Cardiac muscle cell (in vitro differentiated cells and primary cell): Measurements from ENCODE around the gene ZNG1B. TPM values are rescaled to one million over a fixed set of nuclear protein-coding genes. Genes with fewer than 3 reads are reported as not detected.
"Not testable (repeated sequence)": the region's sequence is repeated elsewhere in the genome, so short reads cannot be mapped to it uniquely, and the experiment has no call there.

Experiments used
- DNase-seq, 2 donors: peaks; one replicate each; pipeline versions ENCODE4 v3.0.0 to v3.0.0-alpha.2; 2010 to 2017; ENCODE audit warnings: low read depth in 1 of 2, low spot score in 1 of 2
- H3K27ac ChIP-seq: fragments of 200-600 bp; sonication (generic); 2 replicates; pipeline ENCODE4 v1.5.1; 2016
- H3K27me3 ChIP-seq: fragments of 200-600 bp; sonication (generic); 2 replicates; pipeline ENCODE4 v1.6.0; 2016; ENCODE audit warnings: control low read depth
- H3K36me3 ChIP-seq: fragments of 200-600 bp; sonication (generic); 2 replicates; pipeline ENCODE4 v1.5.1; 2016; ENCODE audit warnings: control low read depth
- H3K4me1 ChIP-seq: fragments of 200-600 bp; sonication (generic); 2 replicates; pipeline ENCODE4 v1.8.1; 2017; ENCODE audit warnings: low read depth, mild to moderate bottlenecking, mixed run types
- H3K4me3 ChIP-seq: fragments of 200-600 bp; sonication (generic); 2 replicates; pipeline ENCODE4 v1.5.1; 2016; ENCODE audit warnings: mild to moderate bottlenecking
- H3K9me3 ChIP-seq: fragments of 200-600 bp; sonication (generic); 2 replicates; pipeline ENCODE4 v1.5.1; 2017; ENCODE audit warnings: low read depth, mild to moderate bottlenecking, control low read depth
- polyA plus RNA-seq: library from polyadenylated mRNA; unstranded; fragments of >200 nt; fragmentation: Nextera tagmentation; extraction: Ambion mirVana; gene quantifications from 2 replicates; pipeline ENCODE4 v1.2.1, GENCODE V29; 2016
- total RNA-seq: library from RNA; depleted of rRNA; stranded (reverse); fragments of >200 nt; gene quantifications from 2 replicates; pipeline ENCODE4 v1.2.3, GENCODE V29; 2016

The ZNG1B gene
- total and polyA plus RNA-seq, 2 experiments from 2014 or later = 48.0 to 138 TPM

DNA sequence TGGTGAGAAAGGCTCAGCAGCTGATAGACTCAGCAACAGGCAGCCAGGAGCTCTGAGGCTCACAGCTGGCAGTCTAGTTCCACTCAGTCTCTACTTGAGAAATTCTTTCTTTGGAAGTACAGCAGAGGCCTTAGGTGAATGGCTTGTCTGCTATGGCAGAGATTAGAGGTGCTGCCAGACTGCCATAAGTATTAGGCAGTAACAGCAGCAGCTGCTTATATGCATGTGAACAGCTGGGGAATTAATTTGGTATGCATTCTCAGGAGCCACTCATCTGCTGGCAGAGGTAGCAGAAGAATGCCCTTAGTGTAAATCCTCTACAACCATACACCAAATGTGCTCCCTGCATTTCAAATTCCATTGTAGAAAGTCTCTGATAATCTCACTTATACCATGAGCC, 28.3 kb downstream of the ZNG1B start:
- H3K27me3 ChIP-seq, H3K9me3 ChIP-seq, H3K4me1 ChIP-seq, H3K4me3 ChIP-seq, H3K36me3 ChIP-seq, H3K27ac ChIP-seq: not testable (repeated sequence)
- DNase-seq = peak in 1 of 2 donors; percentile 5

DNA sequence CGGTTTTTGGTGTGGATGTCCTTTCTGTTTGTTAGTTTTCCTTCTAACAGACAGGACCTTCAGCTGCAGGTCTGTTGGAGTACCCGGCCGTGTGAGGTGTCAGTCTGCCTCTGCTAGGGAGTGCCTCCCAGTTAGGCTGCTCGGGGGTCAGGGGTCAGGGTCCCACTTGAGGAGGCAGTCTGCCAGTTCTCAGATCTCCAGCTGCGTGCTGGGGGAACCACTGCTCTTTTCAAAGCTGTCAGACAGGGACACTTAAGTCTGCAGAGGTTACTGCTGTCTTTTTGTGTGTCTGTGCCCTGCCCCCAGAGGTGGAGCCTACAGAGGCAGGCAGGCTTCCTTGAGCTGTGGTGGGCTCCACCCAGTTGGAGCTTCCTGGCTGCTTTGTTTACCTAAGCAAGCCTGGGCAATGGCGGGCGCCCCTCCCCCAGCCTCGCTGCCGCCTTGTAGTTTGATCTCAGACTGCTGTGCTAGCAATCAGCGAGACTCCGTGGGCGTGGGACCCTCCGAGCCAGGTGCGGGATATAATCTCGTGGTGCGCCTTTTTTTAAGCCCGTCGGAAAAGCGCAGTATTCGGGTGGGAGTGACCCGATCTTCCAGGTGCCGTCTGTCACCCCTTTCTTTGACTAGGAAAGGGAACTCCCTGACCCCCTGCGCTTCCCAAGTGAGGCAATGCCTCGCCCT, 39.3 kb downstream of the ZNG1B start:
- DNase-seq, H3K9me3 ChIP-seq: not testable (repeated sequence)

DNA sequence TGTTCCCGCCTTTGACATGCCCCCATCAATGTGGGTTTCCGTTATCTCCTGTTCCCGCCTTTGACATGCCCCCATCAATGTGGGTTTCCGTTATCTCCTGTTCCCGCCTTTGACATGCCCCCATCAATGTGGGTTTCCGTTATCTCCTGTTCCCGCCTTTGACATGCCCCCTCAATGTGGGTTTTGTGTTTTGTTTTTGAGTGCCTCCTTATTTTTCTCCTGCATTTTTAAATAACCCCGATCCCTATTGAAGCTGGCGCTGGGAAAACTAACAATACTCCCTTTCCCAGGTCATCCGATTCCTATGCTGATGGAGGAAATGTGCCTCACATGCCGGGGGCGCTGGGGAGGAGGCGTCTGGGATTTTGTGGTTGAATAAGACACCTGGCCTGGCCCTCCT, 59.0 kb downstream of the ZNG1B start:
- DNase-seq, H3K27ac ChIP-seq, H3K4me1 ChIP-seq, H3K9me3 ChIP-seq, H3K4me3 ChIP-seq, H3K36me3 ChIP-seq: not testable (repeated sequence)
- H3K27me3 ChIP-seq = peaks cover 39% of the 10 kb centered on the region

More for the DNA sequence above, 39.3 kb downstream of the ZNG1B start:
- not testable (repeated sequence) for H3K4me1 ChIP-seq, H3K27ac ChIP-seq, H3K36me3 ChIP-seq, H3K4me3 ChIP-seq, H3K27me3 ChIP-seq

DNA sequence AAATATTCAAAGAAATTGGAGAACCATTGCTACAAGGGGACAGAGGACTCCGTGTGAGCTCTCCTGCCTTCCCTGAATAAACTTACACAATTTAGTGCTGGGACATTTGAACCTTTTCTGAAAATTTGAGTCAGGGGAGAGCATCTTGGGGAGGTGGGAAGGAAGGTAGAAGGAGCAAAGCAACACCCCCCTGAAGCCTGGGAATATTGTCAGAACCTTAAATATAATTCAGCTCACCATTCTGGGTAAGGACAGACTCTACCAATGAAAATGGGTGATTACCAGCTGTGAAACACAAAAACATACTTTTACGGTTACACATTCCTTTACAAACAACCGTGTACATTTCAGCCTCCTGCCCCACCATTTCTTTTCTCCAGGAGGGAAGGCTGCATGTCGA, 60.9 kb downstream of the ZNG1B start, which contains the start of gene FOXD4L1:
FOXD4L1 (plus strand) TSS at position 301 of the 400 bp plus-strand sequence. CDS start 592 bp downstream, outside the sequence.
- H3K4me3 ChIP-seq, H3K9me3 ChIP-seq, DNase-seq, H3K27ac ChIP-seq, H3K4me1 ChIP-seq, H3K36me3 ChIP-seq: not testable (repeated sequence)
- H3K27me3 ChIP-seq = peaks cover 56% of the 10 kb centered on the region

DNA sequence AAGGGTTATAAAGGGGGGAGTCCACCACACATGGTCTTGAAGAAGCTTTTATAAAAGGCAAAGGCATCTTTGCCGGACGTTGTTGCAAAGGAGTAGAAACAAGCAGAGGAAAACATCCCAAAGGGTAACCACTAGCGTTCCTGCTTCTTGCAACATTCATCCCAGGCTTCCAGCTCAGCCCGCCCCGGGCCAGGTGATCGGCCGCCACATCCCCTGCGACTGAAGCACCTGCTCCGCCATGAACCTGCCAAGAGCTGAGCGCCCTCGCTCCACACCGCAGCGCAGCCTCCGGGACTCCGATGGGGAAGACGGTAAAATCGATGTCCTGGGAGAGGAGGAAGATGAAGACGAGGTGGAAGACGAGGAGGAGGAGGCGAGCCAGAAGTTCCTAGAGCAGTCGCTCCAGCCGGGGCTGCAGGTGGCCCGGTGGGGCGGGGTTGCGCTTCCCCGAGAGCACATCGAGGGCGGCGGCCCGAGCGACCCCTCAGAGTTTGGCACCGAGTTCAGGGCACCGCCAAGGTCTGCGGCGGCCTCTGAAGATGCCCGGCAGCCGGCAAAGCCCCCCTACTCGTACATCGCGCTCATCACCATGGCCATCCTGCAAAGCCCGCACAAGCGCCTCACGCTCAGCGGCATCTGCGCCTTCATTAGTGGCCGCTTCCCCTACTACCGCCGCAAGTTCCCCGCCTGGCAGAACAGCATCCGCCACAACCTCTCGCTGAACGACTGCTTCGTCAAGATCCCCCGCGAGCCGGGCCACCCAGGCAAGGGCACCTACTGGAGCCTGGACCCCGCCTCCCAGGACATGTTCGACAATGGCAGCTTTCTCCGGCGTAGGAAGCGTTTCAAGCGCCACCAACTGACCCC, 61.8 kb downstream of the ZNG1B start:
- not testable (repeated sequence) for H3K36me3 ChIP-seq, H3K9me3 ChIP-seq, H3K4me1 ChIP-seq, H3K4me3 ChIP-seq, DNase-seq, H3K27ac ChIP-seq
- peaks cover 65% of the 10 kb centered on the region for H3K27me3 ChIP-seq

DNA sequence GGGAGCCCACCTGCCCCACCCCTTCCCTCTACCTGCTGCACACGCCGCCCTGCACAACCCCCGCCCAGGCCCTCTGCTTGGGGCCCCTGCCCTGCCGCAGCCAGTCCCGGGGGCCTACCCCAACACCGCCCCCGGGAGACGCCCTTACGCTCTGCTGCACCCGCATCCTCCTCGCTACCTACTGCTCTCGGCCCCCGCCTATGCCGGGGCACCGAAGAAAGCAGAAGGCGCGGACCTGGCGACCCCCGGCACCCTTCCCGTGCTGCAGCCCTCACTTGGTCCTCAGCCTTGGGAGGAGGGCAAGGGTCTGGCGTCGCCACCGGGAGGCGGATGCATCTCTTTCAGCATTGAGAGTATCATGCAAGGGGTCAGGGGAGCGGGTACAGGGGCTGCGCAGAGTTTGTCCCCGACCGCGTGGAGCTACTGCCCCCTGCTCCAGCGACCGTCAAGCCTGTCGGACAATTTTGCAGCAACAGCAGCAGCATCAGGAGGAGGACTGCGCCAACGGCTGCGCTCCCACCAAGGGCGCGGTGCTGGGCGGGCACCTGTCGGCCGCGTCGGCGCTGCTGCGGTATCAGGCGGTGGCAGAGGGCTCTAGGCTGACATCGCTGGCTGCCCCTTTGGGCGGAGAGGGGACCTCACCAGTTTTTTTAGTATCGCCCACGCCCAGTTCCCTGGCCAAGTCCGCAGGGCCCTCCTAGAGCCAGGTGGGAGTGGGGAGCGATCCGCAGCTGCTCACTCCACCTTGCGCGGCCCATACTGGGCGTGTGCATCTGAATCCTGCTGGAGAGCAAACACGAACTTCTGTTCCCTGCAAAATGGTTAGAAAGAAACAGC, 62.6 kb downstream of the ZNG1B start:
- H3K27ac ChIP-seq = not testable (repeated sequence)

DNA sequence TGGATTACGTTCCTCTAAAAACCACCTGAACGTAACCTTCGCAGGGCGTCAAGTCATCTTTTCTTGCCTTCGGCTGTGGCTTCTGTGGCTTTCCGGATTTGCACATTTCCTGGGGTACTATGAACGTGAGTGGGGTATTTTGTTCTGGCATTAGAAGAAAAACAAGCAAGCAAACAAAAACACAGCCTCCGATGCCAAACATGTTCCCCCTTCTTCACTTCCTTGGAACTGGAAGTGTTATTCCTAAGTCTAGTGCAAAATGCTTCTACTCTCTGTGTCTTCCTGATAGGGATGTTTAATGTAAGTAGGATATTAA, 63.2 kb downstream of the ZNG1B start:
- H3K36me3 ChIP-seq, H3K4me1 ChIP-seq, H3K27ac ChIP-seq, DNase-seq, H3K9me3 ChIP-seq, H3K4me3 ChIP-seq: not testable (repeated sequence)
- H3K27me3 ChIP-seq = peaks cover 75% of the 10 kb centered on the region

More for the DNA sequence above, 62.6 kb downstream of the ZNG1B start:
- not testable (repeated sequence) for H3K4me1 ChIP-seq, H3K36me3 ChIP-seq, DNase-seq, H3K4me3 ChIP-seq, H3K9me3 ChIP-seq
- peaks cover 69% of the 10 kb centered on the region for H3K27me3 ChIP-seq

DNA sequence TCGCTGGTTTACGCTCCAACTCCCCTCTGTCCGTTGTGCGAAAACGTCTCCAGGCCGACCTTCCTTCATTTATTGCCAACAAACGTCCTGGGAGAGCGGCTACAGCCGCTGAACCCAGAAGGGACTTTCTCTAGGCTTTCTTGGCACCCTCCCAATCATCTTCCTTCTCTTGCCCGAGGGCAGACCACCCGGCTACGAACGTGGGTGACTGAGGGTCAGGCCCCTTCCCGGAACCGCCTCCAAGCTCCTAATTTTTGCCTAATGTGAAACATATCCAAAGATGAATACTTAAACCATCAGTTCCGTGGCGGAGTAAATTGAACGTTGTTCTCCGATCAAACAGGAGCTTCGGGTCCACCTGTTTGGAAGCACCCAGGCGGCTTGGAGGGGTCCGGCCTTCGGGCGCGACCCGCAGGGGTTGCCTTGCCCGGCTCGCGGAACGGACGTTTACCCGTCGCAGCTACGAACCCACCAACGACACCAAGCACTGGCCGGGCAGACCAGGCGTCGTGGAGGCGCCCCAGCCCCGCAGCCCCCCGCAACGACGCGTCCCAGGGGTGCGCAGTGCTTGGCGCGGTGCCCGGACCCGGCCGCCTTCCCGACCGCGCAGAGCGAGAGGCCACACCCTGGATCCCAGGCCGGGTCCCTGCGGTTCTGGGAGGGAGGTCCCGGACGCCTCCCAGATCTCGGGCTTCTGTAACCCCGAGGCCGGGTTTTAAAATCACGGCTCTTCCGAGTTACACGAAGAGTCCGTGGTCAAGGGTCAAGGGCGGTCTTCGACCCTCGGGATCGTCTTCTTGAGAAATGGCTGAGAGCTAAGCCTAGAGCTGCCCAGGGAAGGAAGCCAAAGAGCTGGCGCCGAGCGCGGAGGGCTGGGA, 65.0 kb downstream of the ZNG1B start:
- Histone ChIP-seq H3K4me3 (peak overlapping the region; percentile 38), H3K27me3 (peaks cover 88% of the 10 kb centered on the region)
- H3K4me1 ChIP-seq, H3K36me3 ChIP-seq, DNase-seq, H3K27ac ChIP-seq, H3K9me3 ChIP-seq: not testable (repeated sequence)

DNA sequence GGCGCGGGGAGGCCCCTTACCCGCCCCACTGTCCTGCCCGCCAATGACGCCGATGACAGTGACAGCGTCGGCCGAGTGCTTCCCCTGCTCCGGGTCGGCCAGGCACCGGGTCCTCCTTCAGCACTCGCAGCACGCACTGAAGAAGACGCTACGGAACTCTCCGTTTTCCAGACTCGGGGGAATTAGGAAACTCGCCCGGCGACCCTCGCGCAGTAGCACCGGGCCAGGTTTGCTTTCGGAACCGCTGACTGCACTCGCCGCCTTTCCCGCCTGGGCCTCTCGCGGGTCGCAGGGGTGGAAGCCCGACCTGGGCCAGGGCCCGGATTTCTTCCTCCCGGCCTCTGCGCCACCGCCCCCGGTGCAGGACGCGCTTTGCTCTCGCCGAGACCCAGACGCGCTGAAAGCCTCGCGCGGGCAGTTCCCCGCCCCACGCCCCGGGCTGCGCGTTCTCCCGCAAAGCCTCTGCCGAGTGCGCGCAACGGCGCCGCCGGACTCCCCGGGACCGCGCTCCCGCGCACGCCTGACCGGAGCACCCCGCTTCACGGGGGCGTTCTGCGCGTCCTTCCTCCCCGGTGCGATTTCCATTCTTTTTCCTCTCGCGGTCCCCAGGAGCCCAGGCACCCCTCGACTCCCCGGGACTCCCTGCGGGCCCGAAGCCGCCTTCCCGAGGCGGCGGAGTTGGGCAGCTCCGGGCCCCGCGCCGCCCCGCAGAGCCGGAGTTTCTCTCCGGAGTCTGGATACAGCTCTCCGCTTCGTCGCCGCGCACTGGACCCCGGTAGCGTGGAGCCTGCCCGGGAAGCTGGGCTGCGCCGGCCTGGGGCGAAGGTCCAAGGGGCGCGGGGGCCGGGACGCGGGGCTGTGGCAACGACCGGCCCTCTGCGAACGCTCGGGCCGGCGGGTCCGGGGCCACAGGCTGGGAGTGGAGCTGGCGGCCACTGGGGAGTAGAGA, 65.9 kb downstream of the ZNG1B start:
- not testable (repeated sequence) for H3K9me3 ChIP-seq, H3K36me3 ChIP-seq, H3K27ac ChIP-seq, H3K4me1 ChIP-seq
- H3K27me3 ChIP-seq = peaks cover 92% of the 10 kb centered on the region
- peak in 1 of 2 donors; percentile 50 for DNase-seq
- peak overlapping the region; percentile 38 for H3K4me3 ChIP-seq

DNA sequence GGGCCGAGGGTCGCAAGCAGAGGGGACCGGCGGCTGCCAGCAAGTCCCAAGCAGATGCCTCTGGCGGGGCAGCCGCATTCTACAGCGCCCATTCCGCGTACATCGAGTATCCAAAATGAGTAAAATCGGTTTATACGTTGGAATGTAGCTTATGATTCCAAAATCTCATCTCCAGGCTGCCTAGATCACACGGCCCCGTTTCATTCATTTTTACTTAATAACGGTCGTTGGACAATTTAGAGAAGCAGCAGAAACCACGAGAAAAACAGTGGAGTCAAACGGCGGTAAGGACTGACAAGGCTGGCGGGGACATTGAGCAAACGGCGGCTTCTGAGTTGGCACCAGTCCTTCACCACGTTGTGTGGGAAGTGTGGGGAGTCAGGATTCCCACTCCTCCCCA, 66.6 kb downstream of the ZNG1B start:
- not testable (repeated sequence) for H3K4me1 ChIP-seq, H3K27ac ChIP-seq, DNase-seq, H3K9me3 ChIP-seq, H3K36me3 ChIP-seq
- peaks cover 91% of the 10 kb centered on the region for H3K27me3 ChIP-seq
- H3K4me3 ChIP-seq = peak overlapping the region; percentile 38

DNA sequence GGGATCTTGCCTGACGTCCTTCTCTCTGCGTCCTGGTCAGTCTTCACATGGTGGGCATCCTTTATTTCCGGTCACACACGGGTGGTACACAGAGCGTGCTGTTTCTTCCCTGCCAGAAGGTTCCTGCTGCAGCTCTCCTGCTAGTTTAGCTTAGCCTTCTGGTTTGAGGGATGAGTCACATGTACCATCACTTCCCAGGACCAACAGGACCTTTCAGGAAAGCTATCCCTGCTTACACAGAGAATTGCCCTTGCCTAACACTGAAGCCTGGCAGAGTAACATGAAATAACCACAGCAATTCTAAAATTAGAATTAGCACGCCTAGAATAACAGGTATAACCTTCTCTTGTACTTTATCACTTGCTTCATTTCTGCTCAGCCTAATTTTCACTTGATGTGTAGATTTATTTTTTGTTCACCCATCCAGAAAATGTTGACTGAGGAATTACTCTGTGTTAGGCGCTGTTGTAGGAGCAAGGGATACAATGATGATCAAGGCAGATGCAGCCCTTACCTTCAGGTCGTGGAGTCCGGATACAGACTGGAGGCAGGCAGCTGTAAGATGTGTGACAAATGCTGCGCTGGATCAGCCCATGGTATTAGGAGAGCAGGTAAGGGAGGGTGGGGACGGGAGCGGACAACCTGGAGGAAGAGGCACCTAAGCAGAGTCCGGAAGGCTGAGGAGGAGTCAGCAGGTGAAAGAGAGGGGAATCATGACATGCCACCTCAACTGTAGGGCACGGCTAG, 70.1 kb downstream of the ZNG1B start:
- not testable (repeated sequence) for H3K9me3 ChIP-seq, H3K36me3 ChIP-seq, H3K4me1 ChIP-seq, H3K4me3 ChIP-seq, H3K27ac ChIP-seq, DNase-seq
- H3K27me3 ChIP-seq = peaks cover 79% of the 10 kb centered on the region
